OCI-LY3 (cell line): Measurements from ENCODE around the gene ARID3C.

Experiments
- EZH2phosphoT487 ChIP-seq: fragments of 200-600 bp; shearing (Covaris generic); IDR thresholded peaks from 2 replicates; pipeline ENCODE4 v1.6.1; 2018; ENCODE audit warnings: antibody characterized with exemption, mixed run types, low read depth
- TF ChIP-seq, protein P1 (sequence below): fragments of 200-600, 300-600 bp; sonication (generic); IDR thresholded peaks from 2 replicates; pipeline ENCODE4 v1.5.1; 2014; ENCODE audit warnings: antibody characterized with exemption, low read length, low read depth

DNA sequence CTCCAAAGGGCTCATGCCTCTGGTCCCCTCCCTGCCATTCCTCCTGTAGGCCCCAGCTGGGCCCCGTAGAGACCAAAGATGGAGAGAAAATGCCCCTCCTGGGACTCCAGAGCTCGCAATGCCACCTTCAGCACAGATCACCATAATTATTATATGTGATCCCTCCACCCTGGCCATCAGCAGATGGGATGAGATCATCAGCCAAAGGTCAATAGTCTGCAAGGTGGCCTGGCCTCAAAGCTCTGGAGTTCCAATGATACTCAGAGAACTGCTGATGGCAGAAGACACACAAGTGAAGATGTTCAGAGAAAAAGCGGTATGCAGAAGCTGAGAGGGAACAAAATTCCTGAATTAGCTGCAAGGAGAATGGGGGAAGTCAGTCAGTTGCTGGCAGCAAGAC, 22.0 kb downstream of the ARID3C start:
- TF ChIP-seq, protein P1, sequence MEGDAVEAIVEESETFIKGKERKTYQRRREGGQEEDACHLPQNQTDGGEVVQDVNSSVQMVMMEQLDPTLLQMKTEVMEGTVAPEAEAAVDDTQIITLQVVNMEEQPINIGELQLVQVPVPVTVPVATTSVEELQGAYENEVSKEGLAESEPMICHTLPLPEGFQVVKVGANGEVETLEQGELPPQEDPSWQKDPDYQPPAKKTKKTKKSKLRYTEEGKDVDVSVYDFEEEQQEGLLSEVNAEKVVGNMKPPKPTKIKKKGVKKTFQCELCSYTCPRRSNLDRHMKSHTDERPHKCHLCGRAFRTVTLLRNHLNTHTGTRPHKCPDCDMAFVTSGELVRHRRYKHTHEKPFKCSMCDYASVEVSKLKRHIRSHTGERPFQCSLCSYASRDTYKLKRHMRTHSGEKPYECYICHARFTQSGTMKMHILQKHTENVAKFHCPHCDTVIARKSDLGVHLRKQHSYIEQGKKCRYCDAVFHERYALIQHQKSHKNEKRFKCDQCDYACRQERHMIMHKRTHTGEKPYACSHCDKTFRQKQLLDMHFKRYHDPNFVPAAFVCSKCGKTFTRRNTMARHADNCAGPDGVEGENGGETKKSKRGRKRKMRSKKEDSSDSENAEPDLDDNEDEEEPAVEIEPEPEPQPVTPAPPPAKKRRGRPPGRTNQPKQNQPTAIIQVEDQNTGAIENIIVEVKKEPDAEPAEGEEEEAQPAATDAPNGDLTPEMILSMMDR, result no peak
- TF ChIP-seq EZH2phosphoT487, result no peak
